Right ventricle myocardium superior (tissue), 1 donor: ENCODE results near the gene SHPK. TPM values are rescaled to one million over a fixed set of nuclear protein-coding genes. Genes with fewer than 3 reads are reported as not detected.
"Not testable (repeated sequence)": the region's sequence is repeated elsewhere in the genome, so short reads cannot be mapped to it uniquely, and the experiment has no call there.

Experiments used
- ATAC-seq: fragments of 200-7000 bp; cut with Tn5 transposase; one replicate; pipeline ENCODE4 v1.9.1; 2020; ENCODE audit warnings: mild to moderate bottlenecking; ENCODE audit not compliant: poor library complexity
- DNase-seq: peaks from one replicate; pipeline ENCODE4 v3.0.0-alpha.2; 2020
- intact Hi-C: fragments of 100-400 bp; cut with DNase I; formaldehyde crosslinking; loops from one replicate; pipeline ENCODE4 v1.11.2; 2022
- total RNA-seq: library from RNA; stranded (reverse); fragmentation: NEBNext Ultra II Directional; extraction: Animal tissue kit (Norgen Biotek cat#: 25700); gene quantifications from one replicate; pipeline ENCODE4 v1.2.1, GENCODE V29; 2021
- donor health status: DM: no; HTN: yes; CAD: no; lungs with severe emphysema.

The SHPK gene
- total RNA-seq, 1 donor from 2014 or later: 4.7 TPM

GRCh38 chr17:3596804-3597464, 39.1 kb downstream of the SHPK start:
- ATAC-seq: no peak
- intact Hi-C loops: no loop called here
- no peak for DNase-seq

- intact Hi-C loops: no loop called here
- no peak for DNase-seq
- ATAC-seq: no peak
These were observed 41.1 kb downstream of the SHPK start for GRCh38 chr17:3594976-3595375.

- peak; percentile 75 for ATAC-seq
- peak; percentile 71 for DNase-seq
- intact Hi-C loops: no loop called here
These were observed 41.8 kb downstream of the SHPK start for GRCh38 chr17:3594051-3594800.

GRCh38 chr17:3593384-3593783, 42.7 kb downstream of the SHPK start:
- intact Hi-C loops: no loop called here
- no peak for DNase-seq
- ATAC-seq: no peak

GRCh38 chr17:3592216-3592860, 43.7 kb downstream of the SHPK start:
- intact Hi-C loops: no loop called here
- DNase-seq (no peak), ATAC-seq (no peak)

- DNase-seq: no peak
- no peak for ATAC-seq
- intact Hi-C loops: no loop called here
These were observed 45.3 kb downstream of the SHPK start for GRCh38 chr17:3590768-3591167.

- ATAC-seq: no peak
- intact Hi-C loops: no loop called here
- no peak for DNase-seq
These were observed 45.8 kb downstream of the SHPK start for GRCh38 chr17:3590231-3590630.

- intact Hi-C loops: no loop called here
- ATAC-seq (no peak), DNase-seq (no peak)
These were observed 46.3 kb downstream of the SHPK start for GRCh38 chr17:3589784-3590183.

- no peak for ATAC-seq
- intact Hi-C loops: no loop called here
- no peak for DNase-seq
These were observed 50.2 kb downstream of the SHPK start for GRCh38 chr17:3585826-3586225.

GRCh38 chr17:3583456-3583855, 52.6 kb downstream of the SHPK start:
- ATAC-seq (no peak), DNase-seq (no peak)
- intact Hi-C loops: no loop called here

- intact Hi-C loops: no loop called here
- ATAC-seq: no peak
- DNase-seq: no peak
These were observed 53.1 kb downstream of the SHPK start for GRCh38 chr17:3582915-3583314.

- DNase-seq, intact Hi-C loops, ATAC-seq: not testable (repeated sequence)
These were observed 57.4 kb downstream of the SHPK start for GRCh38 chr17:3578667-3579066.

GRCh38 chr17:3576970-3577369, 59.1 kb downstream of the SHPK start:
- intact Hi-C loops: no loop called here
- DNase-seq (no peak), ATAC-seq (no peak)

GRCh38 chr17:3575511-3575910, 60.5 kb downstream of the SHPK start:
- intact Hi-C loops: no loop called here
- ATAC-seq: no peak
- no peak for DNase-seq

- ATAC-seq (no peak), DNase-seq (peak; percentile 4)
- intact Hi-C loops: no loop called here
These were observed 61.8 kb downstream of the SHPK start for GRCh38 chr17:3574231-3574630.

- peak; percentile 13 for DNase-seq
- intact Hi-C loops: no loop called here
- ATAC-seq: no peak
These were observed 62.6 kb downstream of the SHPK start for GRCh38 chr17:3573246-3574100.

GRCh38 chr17:3572231-3572630, 63.8 kb downstream of the SHPK start:
- DNase-seq: peak; percentile 2
- intact Hi-C loops: no loop called here
- no peak for ATAC-seq

GRCh38 chr17:3571043-3571900, 64.8 kb downstream of the SHPK start:
- DNase-seq (peak; percentile 39), ATAC-seq (no peak)
- intact Hi-C loops: no loop called here
